Measurements from ENCODE around the gene PCIF1.

PCIF1 gene

DNA sequence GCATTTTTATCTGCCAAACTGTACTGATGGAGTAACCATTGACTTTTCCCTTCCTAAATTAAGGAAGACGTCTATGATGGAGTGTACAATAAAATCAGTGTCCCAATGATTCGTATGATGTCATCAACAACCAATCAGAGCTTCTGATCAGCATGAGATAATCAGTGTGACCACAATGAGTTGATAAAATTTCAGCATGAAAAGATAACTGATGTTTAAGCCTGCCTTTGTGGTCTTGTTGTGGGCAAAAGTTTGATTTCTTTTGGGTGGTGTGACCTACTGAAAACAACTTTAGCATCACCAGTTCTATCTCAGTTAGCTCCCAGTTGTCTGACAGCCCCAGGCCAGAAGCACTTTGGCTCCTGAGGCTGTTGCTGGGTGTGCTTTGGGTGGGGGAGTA is 3.3 kb downstream of the PCIF1 start:
- no peak overlapping the region for H3K4me3 ChIP-seq (ENCODE audit: low read depth, low read length)
- no peak for DNase-seq (ENCODE audit: low read depth)
- TF ChIP-seq, protein P1, sequence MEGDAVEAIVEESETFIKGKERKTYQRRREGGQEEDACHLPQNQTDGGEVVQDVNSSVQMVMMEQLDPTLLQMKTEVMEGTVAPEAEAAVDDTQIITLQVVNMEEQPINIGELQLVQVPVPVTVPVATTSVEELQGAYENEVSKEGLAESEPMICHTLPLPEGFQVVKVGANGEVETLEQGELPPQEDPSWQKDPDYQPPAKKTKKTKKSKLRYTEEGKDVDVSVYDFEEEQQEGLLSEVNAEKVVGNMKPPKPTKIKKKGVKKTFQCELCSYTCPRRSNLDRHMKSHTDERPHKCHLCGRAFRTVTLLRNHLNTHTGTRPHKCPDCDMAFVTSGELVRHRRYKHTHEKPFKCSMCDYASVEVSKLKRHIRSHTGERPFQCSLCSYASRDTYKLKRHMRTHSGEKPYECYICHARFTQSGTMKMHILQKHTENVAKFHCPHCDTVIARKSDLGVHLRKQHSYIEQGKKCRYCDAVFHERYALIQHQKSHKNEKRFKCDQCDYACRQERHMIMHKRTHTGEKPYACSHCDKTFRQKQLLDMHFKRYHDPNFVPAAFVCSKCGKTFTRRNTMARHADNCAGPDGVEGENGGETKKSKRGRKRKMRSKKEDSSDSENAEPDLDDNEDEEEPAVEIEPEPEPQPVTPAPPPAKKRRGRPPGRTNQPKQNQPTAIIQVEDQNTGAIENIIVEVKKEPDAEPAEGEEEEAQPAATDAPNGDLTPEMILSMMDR (IDR thresholded peaks at IDR 0.05; ENCODE audit: low read depth, low read length, missing control alignments), result no peak

DNA sequence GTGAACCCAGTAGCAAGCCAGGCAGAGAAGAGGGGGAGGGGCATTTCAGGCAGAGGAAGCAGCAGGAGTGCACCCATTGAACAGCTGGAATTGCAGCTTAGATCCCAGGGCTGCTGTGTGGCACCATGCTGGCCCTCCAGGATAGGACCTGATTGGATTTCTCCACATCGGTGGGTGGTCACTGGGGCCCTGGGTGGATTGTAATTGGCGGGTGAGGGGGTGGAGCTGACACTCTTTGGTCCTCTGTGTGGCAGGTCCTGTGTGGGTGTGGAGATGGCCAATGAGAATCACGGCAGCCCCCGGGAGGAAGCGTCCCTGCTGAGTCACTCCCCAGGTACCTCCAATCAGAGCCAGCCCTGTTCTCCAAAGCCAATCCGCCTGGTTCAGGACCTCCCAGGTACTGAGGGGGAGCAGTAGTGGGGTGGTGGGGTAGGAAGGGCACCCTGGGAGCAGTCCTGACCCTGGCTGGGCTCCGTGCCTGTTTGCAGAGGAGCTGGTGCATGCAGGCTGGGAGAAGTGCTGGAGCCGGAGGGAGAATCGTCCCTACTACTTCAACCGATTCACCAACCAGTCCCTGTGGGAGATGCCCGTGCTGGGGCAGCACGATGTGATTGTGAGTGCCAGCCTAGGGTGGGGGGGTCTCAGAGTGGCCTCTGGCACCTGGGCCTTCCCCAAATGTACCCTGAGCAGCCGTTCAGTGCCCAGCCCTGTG is 4.4 kb downstream of the PCIF1 start:
- H3K4me3 ChIP-seq (ENCODE audit: low read depth, low read length), result no peak overlapping the region
- TF ChIP-seq, protein P1 (IDR thresholded peaks at IDR 0.05; ENCODE audit: low read depth, low read length, missing control alignments), result no peak
- no peak for DNase-seq (ENCODE audit: low read depth)

DNA sequence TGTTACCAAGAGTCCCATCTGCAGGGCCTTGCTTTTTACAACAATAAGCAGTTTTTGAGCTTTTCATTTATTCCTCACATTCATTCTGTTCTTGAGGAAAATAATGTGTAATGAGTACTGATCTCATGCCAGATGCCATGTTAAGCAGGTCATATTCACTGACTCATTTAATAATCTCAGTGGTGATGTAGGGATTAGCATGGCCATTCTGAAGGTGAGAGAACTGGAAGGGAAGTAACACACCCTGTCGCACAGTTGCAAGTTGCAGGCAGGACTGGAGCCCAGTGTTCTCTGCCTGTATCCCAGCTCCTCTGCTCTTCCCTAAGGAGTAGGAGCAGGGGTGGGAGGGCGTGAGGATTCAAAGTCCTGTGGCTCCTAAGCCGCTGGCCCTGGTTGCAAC is 5.6 kb downstream of the PCIF1 start:
- H3K4me3 ChIP-seq (ENCODE audit: low read depth, low read length), result no peak overlapping the region
- TF ChIP-seq, protein P1 (IDR thresholded peaks at IDR 0.05; ENCODE audit: low read depth, low read length, missing control alignments), result no peak
- DNase-seq (ENCODE audit: low read depth), result no peak

DNA sequence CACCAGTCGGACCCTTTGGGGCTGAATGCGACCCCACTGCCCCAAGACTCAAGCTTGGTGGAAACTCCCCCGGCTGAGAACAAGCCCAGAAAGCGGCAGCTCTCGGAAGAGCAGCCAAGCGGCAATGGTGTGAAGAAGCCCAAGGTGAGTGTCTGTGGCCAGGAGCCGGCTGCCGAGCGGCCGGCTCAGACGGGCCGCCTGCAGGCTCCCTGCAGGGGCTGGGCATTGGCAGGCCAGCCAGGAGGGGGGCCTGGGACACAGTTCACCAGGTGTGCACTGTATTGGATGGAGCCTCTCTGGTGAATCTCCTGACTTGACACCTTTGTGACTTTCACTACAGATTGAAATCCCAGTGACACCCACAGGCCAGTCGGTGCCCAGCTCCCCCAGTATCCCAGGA is 6.0 kb downstream of the PCIF1 start:
- no peak overlapping the region for H3K4me3 ChIP-seq (ENCODE audit: low read depth, low read length)

DNA sequence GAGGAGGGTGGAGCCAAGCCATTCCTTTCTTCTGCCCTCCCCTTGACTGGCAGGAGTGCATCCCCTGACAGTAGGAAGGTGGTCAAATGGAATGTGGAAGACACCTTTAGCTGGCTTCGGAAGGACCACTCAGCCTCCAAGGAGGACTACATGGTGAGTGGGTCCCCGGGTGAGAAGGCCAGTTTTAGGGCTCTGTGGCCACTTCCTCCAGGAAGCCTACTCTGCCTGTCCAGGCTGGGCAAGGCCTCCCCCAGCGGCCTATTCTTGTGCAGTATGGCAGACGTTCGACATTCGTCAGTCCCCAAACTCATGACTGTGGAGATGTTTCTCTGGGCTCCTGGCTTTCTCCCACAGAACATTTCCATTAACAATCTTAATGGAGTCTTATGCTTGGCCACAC is 9.1 kb downstream of the PCIF1 start:
- TF ChIP-seq, protein P1 (IDR thresholded peaks at IDR 0.05; ENCODE audit: low read depth, low read length, missing control alignments), result no peak
- no peak overlapping the region for H3K4me3 ChIP-seq (ENCODE audit: low read depth, low read length)
- no peak for DNase-seq (ENCODE audit: low read depth)

More for the DNA sequence above, 6.0 kb downstream of the PCIF1 start:
- DNase-seq (ENCODE audit: low read depth), result no peak
- TF ChIP-seq, protein P1 (IDR thresholded peaks at IDR 0.05; ENCODE audit: low read depth, low read length, missing control alignments), result no peak

DNA sequence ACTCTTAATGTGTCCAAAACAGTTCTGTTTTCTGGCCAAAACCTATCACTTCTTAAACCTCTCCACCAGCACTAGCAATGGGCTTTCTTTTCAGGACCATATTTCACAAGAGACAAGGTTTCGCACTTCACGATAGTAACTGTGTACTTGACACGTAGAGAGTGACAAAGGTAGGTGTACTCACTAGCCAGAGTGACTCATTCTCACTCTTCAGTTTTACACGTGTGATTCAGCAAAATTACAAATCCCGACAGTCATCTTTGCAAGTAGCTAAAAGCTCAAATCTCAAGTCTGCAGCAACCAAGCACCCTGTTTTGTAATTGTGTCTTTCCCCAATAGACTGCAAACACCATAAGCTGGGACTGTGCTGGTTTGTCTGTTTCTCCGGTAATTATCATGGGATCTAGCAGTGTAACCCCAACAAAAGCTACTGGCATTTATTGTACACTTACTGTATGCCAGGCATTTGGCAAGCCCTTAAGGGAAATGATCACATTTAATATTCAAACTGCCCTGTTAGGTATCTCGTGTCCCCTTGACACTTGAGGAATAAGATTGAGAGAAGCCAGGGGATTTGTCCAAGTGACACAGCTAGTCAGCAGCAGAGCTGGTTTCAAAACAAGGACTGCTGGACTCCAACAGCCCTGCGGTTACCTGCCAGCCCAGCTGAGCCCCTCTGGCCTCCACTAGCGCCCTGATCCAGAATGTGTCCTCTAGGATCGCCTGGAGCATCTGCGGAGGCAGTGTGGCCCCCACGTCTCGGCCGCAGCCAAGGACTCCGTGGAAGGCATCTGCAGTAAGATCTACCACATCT is 9.9 kb downstream of the PCIF1 start:
- H3K4me3 ChIP-seq (ENCODE audit: low read depth, low read length), result no peak overlapping the region
- TF ChIP-seq, protein P1 (IDR thresholded peaks at IDR 0.05; ENCODE audit: low read depth, low read length, missing control alignments), result no peak
- DNase-seq (ENCODE audit: low read depth), result no peak
